DND-41 (cell line): ENCODE measurements around the gene FAN1.

ENCODE experiments used
- EZH2 ChIP-seq: IDR thresholded peaks from 3 replicates; pipeline ENCODE4 v1.6.1; 2012; ENCODE audit warnings: borderline replicate concordance, low read depth, mild to moderate bottlenecking, moderate library complexity, low read length, inconsistent platforms; ENCODE audit not compliant: severe bottlenecking
- TF ChIP-seq, protein P1 (sequence below): IDR thresholded peaks from 2 replicates; pipeline ENCODE4 v1.5.1; 2012; ENCODE audit warnings: borderline replicate concordance, low read length, moderate library complexity, mild to moderate bottlenecking; ENCODE audit not compliant: poor library complexity, severe bottlenecking; ENCODE audit errors: extremely low read depth

DNA sequence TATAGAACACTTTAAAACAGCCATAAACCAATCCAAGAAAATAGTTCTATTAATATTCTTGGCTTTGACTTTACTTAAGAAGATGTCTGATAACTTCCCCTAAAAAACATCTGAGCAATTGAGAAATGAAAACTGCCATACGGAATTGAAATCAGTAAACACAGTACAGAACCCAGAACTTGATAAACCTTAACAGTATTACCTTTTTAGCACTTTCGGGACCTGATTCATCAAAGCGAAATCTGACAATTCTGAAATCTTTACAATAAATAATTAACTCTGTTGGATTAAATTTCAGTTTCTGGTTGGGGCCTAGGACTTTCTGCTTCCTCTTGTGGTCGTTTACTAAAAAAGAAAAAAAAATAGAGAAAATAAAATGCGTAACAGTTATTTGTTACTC lies 70.4 kb downstream of the FAN1 start:
- TF ChIP-seq, protein P1, sequence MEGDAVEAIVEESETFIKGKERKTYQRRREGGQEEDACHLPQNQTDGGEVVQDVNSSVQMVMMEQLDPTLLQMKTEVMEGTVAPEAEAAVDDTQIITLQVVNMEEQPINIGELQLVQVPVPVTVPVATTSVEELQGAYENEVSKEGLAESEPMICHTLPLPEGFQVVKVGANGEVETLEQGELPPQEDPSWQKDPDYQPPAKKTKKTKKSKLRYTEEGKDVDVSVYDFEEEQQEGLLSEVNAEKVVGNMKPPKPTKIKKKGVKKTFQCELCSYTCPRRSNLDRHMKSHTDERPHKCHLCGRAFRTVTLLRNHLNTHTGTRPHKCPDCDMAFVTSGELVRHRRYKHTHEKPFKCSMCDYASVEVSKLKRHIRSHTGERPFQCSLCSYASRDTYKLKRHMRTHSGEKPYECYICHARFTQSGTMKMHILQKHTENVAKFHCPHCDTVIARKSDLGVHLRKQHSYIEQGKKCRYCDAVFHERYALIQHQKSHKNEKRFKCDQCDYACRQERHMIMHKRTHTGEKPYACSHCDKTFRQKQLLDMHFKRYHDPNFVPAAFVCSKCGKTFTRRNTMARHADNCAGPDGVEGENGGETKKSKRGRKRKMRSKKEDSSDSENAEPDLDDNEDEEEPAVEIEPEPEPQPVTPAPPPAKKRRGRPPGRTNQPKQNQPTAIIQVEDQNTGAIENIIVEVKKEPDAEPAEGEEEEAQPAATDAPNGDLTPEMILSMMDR: no peak
- TF ChIP-seq EZH2: no peak
